ENCODE results near the gene SLC5A4. TPM values are rescaled to one million over a fixed set of nuclear protein-coding genes. Genes with fewer than 3 reads are reported as not detected.

SLC5A4 gene
- total RNA-seq, result 0.31 TPM

DNA sequence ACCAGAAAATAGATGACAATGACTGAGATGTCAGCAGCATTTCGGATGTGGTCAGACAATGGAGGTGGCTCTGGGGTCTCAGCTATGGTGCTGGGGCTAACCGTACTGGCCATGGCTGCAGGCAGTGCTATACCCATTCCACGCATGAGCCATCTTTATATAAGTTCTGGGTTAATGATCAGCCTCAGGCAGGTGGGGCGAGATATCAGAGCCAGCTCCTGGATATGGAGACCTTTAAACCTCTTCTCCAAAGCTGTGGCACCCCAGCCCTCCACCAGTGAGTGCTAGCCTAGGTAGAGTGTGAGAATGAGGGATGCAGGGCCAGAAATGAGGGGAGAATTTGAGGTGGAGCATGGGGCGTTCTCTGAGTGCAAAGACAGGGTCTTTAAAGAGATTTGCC, at the start of gene SLC5A4:
TSS of gene SLC5A4 (minus strand) at position 131 of the 400 bp plus-strand sequence. CDS start at position 113, 18 bp downstream.

DNA sequence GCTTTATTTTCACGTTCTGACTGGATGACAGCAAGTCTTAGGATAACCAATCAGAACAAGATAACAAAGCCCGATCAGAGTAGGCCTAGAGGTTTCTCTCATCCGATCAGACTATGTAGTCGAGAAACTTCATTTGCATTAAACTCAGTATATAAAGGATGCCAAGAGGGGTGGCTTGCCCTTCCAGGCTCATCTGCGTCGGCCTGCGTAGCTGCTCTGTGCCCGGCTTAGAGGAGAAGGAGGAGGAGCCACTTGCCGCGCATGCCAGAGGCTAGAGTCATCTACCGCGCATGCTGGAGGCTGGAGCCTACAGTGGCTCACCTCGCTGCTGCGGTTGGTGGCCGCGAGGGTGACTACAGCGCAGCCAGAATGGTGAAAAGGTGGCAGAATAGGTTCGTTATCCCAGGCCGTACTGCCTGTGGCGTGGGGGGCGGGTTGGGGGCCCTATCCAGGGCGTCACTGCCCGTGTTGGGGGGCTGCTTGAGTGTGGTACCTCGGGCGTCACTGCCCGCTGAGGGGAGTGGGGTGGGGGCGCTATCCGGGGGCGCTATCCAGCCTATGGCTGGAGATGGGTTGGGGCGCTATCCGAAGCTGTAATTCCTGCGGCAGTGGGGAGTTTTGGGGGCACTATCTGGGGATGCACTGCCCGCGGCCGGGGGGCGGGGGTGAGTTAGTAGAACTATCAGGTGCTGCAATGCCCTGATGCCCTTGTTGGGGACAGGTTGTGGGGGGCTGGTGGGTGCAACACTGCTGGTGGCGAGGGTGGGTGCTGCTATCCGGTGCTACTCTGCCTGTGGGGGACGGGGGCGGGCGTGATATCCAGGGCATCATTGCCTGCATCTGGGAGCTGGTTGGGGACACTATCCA, 50.1 kb downstream of the SLC5A4 start, which contains the start of gene RFPL2:
TSS of gene RFPL2 (minus strand) at position 218 of the 867 bp plus-strand sequence. CDS start 2,622 bp downstream, outside the sequence.

Small RNAs within 50 kb of the gene (small RNA-seq; reads per million reads assigned to genes)
- not detected for gene RF02171 (ENCODE audit: low replicate concordance)

Other genes with a start within 250 kb of the SLC5A4 start
- not detected for gene SLC5A1, start 212.1 kb downstream of the SLC5A4 start, total RNA-seq
- gene C22orf42, start 96.0 kb downstream of the SLC5A4 start, total RNA-seq, result not detected
- not detected for gene RFPL2, start 50.3 kb downstream of the SLC5A4 start, total RNA-seq
- gene RFPL3, start 102.5 kb upstream of the SLC5A4 start, total RNA-seq, result not detected
- 60.4 TPM for gene RTCB, start 156.9 kb upstream of the SLC5A4 start, total RNA-seq
- gene BPIFC, start 209.1 kb upstream of the SLC5A4 start, total RNA-seq, result not detected
- gene FBXO7, start 219.5 kb upstream of the SLC5A4 start, total RNA-seq, result 71.1 TPM